HG03521 (cell line): Measurements from ENCODE around the gene KREMEN1.
"Not testable (repeated sequence)": the region's sequence is repeated elsewhere in the genome, so short reads cannot be mapped to it uniquely, and the experiment has no call there.

Source experiments
- ATAC-seq: cut with Tn5 transposase; IDR thresholded peaks from one replicate; pipeline ENCODE4 v1.9.1; 2021; ENCODE audit warnings: mild to moderate bottlenecking, moderate library complexity; ENCODE audit not compliant: unreplicated experiment

The KREMEN1 gene, protein sequence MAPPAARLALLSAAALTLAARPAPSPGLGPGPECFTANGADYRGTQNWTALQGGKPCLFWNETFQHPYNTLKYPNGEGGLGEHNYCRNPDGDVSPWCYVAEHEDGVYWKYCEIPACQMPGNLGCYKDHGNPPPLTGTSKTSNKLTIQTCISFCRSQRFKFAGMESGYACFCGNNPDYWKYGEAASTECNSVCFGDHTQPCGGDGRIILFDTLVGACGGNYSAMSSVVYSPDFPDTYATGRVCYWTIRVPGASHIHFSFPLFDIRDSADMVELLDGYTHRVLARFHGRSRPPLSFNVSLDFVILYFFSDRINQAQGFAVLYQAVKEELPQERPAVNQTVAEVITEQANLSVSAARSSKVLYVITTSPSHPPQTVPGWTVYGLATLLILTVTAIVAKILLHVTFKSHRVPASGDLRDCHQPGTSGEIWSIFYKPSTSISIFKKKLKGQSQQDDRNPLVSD

DNA sequence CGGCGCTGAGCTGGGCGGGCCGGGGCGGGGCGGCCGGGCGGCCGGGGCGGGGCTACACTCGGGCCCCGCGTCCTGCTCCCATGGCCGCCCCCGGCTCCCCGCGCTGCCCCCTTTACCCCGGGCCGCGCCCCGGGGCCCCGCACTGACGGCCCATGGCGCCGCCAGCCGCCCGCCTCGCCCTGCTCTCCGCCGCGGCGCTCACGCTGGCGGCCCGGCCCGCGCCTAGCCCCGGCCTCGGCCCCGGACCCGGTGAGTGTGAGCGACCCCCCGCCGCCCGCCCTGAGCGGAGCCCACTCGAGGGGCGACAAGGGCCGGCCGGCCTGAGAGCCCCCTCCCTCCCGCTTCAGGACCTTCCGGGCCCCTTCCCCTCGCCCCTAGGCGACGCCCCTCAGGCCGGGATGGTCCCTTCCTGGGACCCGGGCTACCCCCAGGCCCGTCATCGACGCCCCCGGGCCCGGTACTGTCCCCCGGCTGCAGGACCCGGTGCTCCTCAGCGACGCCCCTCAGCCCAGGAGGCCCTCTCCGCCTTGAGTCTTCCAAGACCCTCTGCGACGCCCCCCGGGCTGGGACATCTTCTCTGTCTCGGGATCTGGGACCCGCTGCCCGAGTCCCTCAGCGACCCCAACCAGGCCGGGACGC lies at the start of gene KREMEN1:
Gene KREMEN1, plus strand, starts transcription at position 57 of the 639 bp plus-strand sequence. Its CDS starts 96 bp downstream, at position 153.
- ATAC-seq, result no peak

- no peak for ATAC-seq
Observed at GRCh38 chr22:29023172-29023796, 49.6 kb upstream of the KREMEN1 start.

DNA sequence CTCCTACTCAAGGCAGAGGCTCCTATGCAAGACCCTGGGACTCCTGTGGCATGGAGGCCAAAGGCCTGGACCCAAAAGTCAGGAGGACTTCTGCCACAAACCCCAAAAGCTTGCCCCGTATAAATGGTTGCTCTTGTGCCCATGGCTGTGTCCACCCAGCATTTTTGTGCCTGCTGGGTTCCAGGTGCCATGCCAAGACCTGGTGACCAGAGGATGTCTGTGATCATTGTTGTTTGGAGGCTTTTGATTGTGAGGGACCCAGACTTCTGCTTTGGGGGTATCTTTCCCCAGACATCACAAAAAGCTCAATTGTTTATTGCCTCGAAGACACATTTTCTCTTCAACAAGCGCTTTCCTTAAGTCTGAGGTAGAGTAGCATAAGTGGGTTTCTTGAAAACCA lies 46.3 kb upstream of the KREMEN1 start:
- no peak for ATAC-seq

DNA sequence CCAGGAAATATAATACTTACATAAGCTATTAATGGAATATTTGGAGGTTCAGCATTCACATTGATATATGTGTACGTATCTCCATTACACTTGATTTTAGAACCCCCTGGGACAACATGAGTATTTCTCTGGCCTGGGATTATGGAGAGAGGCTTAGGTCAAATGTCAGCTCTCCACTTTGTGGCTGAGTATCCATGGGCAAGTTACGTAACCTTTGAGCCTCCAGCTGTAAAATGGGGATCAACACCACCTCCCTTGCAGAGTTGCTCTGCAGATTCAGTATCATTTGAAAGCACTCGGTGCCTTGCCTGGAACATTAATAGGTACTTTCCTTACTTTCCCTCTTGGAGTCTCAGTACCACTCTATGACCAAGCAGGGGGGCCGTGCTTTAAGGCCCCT lies 44.4 kb upstream of the KREMEN1 start:
- ATAC-seq, result no peak

GRCh38 chr22:29029202-29030000 lies 43.4 kb upstream of the KREMEN1 start:
- no peak for ATAC-seq

DNA sequence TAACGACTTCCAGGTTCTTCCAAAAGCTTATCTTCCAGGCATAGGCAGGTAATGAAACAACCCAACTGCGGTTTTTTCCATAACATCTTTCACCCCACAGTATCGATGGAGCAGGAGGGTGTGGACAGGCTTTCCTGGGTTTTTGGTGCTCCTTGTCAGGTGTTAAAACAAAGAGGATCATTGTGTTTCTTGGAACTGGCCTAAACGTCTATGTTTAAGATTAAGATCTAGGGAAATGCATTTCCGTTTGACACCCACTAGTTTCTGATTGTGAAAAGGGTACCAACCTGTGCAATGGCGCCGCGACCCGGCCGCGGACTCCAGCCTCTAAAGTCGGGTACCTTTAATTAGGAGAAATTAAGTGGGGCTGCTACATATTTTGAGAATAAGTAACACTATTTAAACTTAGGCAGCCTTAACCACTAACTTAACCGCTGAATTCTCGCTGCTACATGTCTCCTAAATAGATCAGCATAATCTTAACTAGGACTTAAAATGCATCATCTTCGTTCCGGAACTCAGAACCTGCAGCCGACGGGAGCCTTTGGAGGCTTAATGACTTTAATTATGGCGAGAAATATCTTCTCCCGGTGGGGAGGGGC lies 42.7 kb upstream of the KREMEN1 start:
- ATAC-seq, result no peak

GRCh38 chr22:29030618-29031226 lies 42.1 kb upstream of the KREMEN1 start:
- ATAC-seq, result no peak

DNA sequence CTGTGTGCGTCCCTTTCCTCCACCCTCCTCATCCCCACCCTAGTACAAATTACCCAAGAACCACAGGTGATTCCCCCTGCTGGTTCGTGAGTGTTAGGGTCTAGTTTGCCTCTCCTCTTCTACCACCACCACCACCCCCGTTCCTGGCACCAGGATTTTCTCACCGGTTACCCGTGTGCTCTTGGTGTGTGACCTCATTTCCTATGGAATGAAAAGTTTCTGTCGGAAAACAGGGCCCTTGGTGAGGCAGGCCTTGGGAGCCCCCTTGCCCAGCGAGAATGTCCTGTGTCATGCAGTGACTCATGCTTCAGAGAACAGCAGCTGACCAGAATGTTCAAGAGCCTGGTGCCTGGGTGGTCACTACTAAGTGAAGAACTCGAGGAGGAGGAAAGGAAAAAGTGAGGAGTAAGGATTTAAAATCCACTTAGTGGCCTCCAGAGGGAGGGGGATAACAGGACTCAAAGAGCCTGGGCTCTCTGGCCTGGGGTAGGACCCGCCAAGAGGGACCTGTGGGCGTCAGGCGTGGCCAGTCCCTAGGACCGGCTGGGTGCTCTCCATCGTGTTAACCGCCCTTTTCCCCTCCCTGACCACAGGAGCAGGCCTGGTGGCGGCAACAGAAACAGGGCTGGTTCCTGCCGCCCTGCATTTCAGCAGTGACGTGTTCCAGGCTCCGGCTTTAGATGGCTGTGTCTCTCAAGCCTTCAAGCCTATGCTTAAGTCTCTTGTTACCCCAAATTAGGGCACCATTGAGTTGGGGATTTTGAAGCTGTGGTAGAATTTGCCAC lies 41.4 kb upstream of the KREMEN1 start:
- ATAC-seq, result no peak

- ATAC-seq, result no peak
Observed at GRCh38 chr22:29032014-29032475, 40.8 kb upstream of the KREMEN1 start.

DNA sequence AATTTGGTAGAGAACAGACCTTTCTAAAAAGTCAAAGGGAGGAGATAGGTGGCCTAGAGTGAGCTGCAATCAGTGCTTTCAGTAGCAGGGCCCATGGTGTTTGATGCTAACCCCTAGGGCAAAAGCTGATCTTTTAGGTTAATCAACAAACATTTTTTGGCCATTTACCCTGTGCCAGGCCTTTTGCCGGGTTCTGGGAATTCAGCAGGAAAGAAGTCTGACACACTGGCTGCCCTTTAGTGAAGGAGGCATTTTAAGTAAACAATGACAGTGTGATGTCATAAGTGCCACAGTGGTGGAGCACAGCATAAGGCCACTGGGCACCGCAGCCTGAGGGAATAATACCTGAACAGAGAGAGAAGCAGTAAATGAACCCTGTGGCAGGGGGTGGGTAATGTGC lies 40.3 kb upstream of the KREMEN1 start:
- no peak for ATAC-seq

DNA sequence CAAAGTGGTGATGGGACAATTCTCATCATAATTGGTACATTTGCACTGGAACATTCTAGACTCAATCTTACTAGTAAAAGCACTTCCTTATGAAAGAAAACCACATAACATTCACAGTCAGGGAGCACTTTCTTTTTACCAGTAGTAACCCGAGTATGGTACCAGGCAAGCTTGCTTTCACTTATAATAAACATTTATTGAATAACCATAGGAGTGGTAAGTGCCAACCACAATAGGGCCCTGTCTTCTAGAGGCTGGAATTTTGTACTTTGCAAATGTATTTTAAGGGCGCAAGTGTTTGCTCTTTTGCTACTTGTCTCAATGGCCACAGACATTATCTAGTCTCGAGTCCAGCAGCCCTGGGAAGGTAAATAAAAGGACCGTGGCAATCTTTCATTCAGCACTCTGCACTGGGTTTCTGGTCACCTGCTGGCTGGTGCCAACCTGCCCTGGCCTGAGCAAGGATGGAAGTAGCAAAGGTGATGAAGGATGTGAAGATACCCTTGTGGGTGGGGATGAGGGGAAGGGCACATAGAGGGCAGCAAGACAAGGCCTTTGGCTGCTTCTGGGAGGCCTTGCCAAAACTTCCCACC lies 35.4 kb upstream of the KREMEN1 start:
- no peak for ATAC-seq

DNA sequence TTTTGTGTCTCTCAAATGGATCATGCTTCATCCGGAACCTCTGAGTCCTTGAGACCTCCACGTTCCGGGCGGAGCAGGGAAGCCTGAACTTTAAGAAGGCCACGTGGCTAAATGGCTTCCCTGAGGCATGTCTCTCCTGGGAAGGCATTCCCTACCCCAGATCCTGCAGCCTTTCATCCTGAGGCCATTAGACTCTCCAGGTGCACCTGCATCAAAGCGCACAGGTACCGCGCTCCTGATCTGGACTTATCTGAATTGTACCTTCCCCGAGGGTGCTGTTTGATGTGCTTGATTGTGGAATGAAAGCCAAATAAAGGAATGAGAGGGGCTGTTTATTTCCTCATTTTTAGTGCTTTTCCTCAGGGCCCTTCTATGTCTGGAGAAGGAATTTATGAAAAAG lies 33.7 kb upstream of the KREMEN1 start:
- ATAC-seq, result no peak

- not testable (repeated sequence) for ATAC-seq
Observed at GRCh38 chr22:29039684-29040083, 33.2 kb upstream of the KREMEN1 start.

DNA sequence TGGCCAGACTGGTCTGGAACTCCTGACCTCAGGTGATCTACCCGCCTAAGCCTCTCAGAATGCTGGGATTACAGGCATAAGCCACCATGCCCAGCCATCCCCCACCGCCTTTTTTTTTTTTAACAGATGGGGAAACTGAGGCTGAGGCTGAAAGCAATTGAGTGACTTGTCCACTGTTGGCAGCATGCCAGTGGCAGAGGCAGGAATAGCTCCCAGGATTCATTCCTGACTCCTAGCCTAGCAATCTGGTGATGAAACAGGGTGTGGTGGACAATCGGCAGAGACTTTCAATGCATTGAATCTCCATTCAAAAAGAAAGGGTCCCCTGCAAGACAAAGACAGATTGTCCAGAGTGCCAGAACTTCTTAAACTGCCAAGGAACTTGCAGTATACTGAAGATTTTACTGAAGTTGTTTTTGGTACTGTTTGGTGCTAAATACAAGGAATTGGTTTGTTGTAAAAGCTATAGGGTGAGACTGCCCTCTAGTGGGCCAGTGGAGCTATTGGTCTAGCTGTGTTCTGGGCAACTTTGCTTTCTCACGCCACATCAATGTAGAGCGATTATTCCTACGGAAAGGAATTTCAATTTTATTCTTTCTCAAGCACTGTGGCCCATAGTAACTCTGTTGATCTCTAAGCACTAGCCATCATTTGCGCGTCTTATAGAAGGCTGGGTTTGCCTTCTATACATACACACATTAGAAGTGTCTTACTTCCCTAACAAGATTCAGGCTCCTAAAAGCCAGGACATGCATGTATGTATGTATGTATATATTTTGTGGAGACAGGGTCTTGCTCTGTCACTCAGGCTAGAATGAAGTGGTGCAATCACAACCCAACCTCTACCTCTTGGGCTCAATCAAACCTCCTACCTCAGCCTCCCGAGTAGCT lies 32.2 kb upstream of the KREMEN1 start:
- ATAC-seq, result no peak

- no peak for ATAC-seq
Observed at GRCh38 chr22:29041408-29041807, 31.4 kb upstream of the KREMEN1 start.

GRCh38 chr22:29043906-29044575 lies 28.8 kb upstream of the KREMEN1 start:
- no peak for ATAC-seq

DNA sequence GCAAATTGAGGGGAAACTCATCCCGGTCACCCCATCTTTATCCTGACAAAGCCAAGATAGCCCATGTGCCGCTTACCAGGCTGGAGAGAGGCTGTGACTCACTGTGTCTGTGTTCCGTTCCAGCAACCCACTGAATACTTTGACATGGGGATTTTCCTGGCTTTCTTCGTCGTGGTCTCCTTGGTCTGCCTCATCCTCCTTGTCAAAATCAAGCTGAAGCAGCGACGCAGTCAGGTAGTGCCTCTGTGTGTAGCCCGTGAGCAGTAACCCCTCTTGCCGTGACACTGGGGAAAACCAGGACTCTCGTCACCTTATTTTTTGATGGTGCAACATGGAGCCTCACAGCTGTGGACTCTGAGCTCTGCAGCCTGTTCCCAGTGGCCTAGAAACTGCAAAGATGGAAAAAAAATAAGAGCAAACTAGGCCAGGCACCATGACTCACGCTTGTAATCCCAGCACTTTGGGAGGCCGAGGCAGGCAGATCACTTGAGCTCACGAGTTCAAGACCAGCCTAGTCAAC lies 28.1 kb upstream of the KREMEN1 start:
- no peak for ATAC-seq
